HuH-7.5 (cell line): ENCODE results near the gene PPP1R13B.
"Not testable (repeated sequence)": the region's sequence is repeated elsewhere in the genome, so short reads cannot be mapped to it uniquely, and the experiment has no call there.

Source experiments
- DNase-seq: peaks from one replicate; pipeline ENCODE4 v3.0.0; 2011; ENCODE audit warnings: low spot score

Gene PPP1R13B

GRCh38 chr14:103847451-103848174 lies at the start of gene PPP1R13B:
Gene PPP1R13B (minus strand): TSS chr14:103847575. CDS start chr14:103847307, 268 bp downstream.
- peak; percentile 95 for DNase-seq

GRCh38 chr14:103896578-103896977 lies 49.2 kb upstream of the PPP1R13B start:
- no peak for DNase-seq

- no peak for DNase-seq
Measured at GRCh38 chr14:103894723-103895059, 47.3 kb upstream of the PPP1R13B start.

- DNase-seq, result no peak
Measured at GRCh38 chr14:103894034-103894722, 46.8 kb upstream of the PPP1R13B start.

GRCh38 chr14:103892247-103892646 lies 44.9 kb upstream of the PPP1R13B start:
- no peak for DNase-seq

- no peak for DNase-seq
Measured at GRCh38 chr14:103891667-103892215, 44.4 kb upstream of the PPP1R13B start.

- DNase-seq, result no peak
Measured at GRCh38 chr14:103890821-103891666, 43.7 kb upstream of the PPP1R13B start.

- DNase-seq, result no peak
Measured at GRCh38 chr14:103890052-103890371, 42.6 kb upstream of the PPP1R13B start.

- DNase-seq, result no peak
Measured at GRCh38 chr14:103889313-103890051, 42.1 kb upstream of the PPP1R13B start.

GRCh38 chr14:103889002-103889312 lies 41.6 kb upstream of the PPP1R13B start:
- not testable (repeated sequence) for DNase-seq

- DNase-seq, result no peak
Measured at GRCh38 chr14:103887557-103888115, 40.3 kb upstream of the PPP1R13B start.

GRCh38 chr14:103887170-103887501 lies 39.8 kb upstream of the PPP1R13B start:
- no peak for DNase-seq

GRCh38 chr14:103886304-103887169 lies 39.2 kb upstream of the PPP1R13B start:
- DNase-seq, result peak; percentile 52

- DNase-seq, result no peak
Measured at GRCh38 chr14:103885509-103885932, 38.1 kb upstream of the PPP1R13B start.

- DNase-seq, result no peak
Measured at GRCh38 chr14:103884854-103885253, 37.5 kb upstream of the PPP1R13B start.

- no peak for DNase-seq
Measured at GRCh38 chr14:103883263-103883523, 35.8 kb upstream of the PPP1R13B start.

GRCh38 chr14:103882503-103883262 lies 35.3 kb upstream of the PPP1R13B start:
- DNase-seq, result no peak

- no peak for DNase-seq
Measured at GRCh38 chr14:103881268-103882201, 34.2 kb upstream of the PPP1R13B start.
